BJ (cell line): ENCODE data around the gene UGGT1. TPM values are rescaled to one million over a fixed set of nuclear protein-coding genes. Genes with fewer than 3 reads are reported as not detected.

Experiments used
- CTCF ChIA-PET: fragments of 350-600 bp; formaldehyde crosslinking; extraction: SDS; loops from one replicate; lab custom pipeline; 2021; ENCODE audit warnings: antibody characterized with exemption, inconsistent platforms; lab: Yijun Ruan, JAX
- POLR2A ChIA-PET: fragments of 300-600 bp; sonication (Branson Sonifier 250); formaldehyde crosslinking; extraction: SDS; loops from one replicate; lab custom pipeline; 2021; ENCODE audit warnings: antibody characterized with exemption; lab: Charles Lee
- DNase-seq: peaks from one replicate; pipeline ENCODE4 v3.0.0-alpha.2; 2011; ENCODE audit warnings: low read depth
- H3K27me3 ChIP-seq: 2 replicates; pipeline ENCODE4 v1.6.0; 2011; ENCODE audit warnings: low read length; ENCODE audit not compliant: control insufficient read depth, insufficient read depth
- H3K36me3 ChIP-seq: 2 replicates; pipeline ENCODE4 v1.5.1; 2011; ENCODE audit warnings: low read length; ENCODE audit not compliant: control insufficient read depth, insufficient read depth
- H3K4me3 ChIP-seq: 2 replicates; pipeline ENCODE4 v1.5.1; 2011; ENCODE audit warnings: low read depth, mild to moderate bottlenecking, control low read depth, low read length
- CTCF ChIP-seq: IDR thresholded peaks from 2 replicates; pipeline ENCODE4 v1.5.1; 2011; ENCODE audit warnings: low read depth, mild to moderate bottlenecking, control low read depth, inconsistent platforms, low read length, moderate library complexity; ENCODE audit not compliant: insufficient read depth
- polyA plus RNA-seq: library from polyadenylated mRNA; depleted of rRNA; stranded (reverse); fragments of >200 nt; gene quantifications from 2 replicates; pipeline ENCODE4 v1.2.3, GENCODE V29; 2011

UGGT1 gene
- polyA plus RNA-seq, 1 experiment = 28.6 TPM

GRCh38 chr2:128073278-128073677 lies 17.7 kb upstream of the UGGT1 start:
- ChIA-PET CTCF (interaction anchor here (0.7 to 2.2 kb wide), 2 partner anchors 10 to 433 kb away, joined by 3 to 13 read pairs; no protein-coding TSS in a partner anchor), POLR2A (no interaction called here)
- H3K27me3 ChIP-seq = no peaks in the 10 kb centered on the region
- no peaks in the 10 kb centered on the region for H3K36me3 ChIP-seq
- no peak for TF ChIP-seq CTCF
- no peak overlapping the region for H3K4me3 ChIP-seq
- no peak for DNase-seq

- no peak for DNase-seq
- TF ChIP-seq CTCF = no peak
- no peak overlapping the region for H3K4me3 ChIP-seq
- ChIA-PET POLR2A (no interaction called here), CTCF (no interaction called here)
- no peaks in the 10 kb centered on the region for H3K27me3 ChIP-seq
- H3K36me3 ChIP-seq = no peaks in the 10 kb centered on the region
Measured at GRCh38 chr2:128076461-128077106, 14.4 kb upstream of the UGGT1 start.

GRCh38 chr2:128084757-128085156 lies 6.2 kb upstream of the UGGT1 start:
- H3K36me3 ChIP-seq = no peaks in the 10 kb centered on the region
- ChIA-PET POLR2A (no interaction called here), CTCF (interaction anchor here (2.1 kb wide), 1 partner anchor 22 kb away, joined by 5 read pairs; no protein-coding TSS in a partner anchor)
- H3K27me3 ChIP-seq = no peaks in the 10 kb centered on the region; the same call in 1 of the 2 replicates
- no peak for DNase-seq
- no peak for TF ChIP-seq CTCF
- no peak overlapping the region for H3K4me3 ChIP-seq

- ChIA-PET CTCF (no interaction called here), POLR2A (no interaction called here)
- TF ChIP-seq CTCF = no peak
- no peak for DNase-seq
- Histone ChIP-seq H3K36me3 (no peaks in the 10 kb centered on the region), H3K4me3 (no peak overlapping the region), H3K27me3 (no peaks in the 10 kb centered on the region; the same call in 1 of the 2 replicates)
Measured at GRCh38 chr2:128086244-128086643, 4.8 kb upstream of the UGGT1 start.

GRCh38 chr2:128090575-128090944 lies 440 bp upstream of the UGGT1 start:
- ChIA-PET CTCF (interaction anchor here (0.6 to 1.1 kb wide), 3 partner anchors 25 to 211 kb away, joined by 3 to 5 read pairs (median 3); no protein-coding TSS in a partner anchor), POLR2A (interaction anchor here (0.6 kb wide), 1 partner anchor 17 kb away, joined by 4 read pairs; no protein-coding TSS in a partner anchor)
- DNase-seq = no peak

More at GRCh38 chr2:128090575-128090944, 440 bp upstream of the UGGT1 start:
- Histone ChIP-seq H3K27me3 (no peaks in the 10 kb centered on the region), H3K36me3 (0 out of 2 replicates have a peak, but pooled peaks cover 2% of the 10 kb centered on the region), H3K4me3 (peak overlapping the region; percentile 100)
- TF ChIP-seq CTCF = no peak
